ENCODE results near the gene LYRM4. TPM values are rescaled to one million over a fixed set of nuclear protein-coding genes. Genes with fewer than 3 reads are reported as not detected.

Gene LYRM4
- polyA plus RNA-seq, 1 donor from 2014 or later = 29.3 TPM

DNA sequence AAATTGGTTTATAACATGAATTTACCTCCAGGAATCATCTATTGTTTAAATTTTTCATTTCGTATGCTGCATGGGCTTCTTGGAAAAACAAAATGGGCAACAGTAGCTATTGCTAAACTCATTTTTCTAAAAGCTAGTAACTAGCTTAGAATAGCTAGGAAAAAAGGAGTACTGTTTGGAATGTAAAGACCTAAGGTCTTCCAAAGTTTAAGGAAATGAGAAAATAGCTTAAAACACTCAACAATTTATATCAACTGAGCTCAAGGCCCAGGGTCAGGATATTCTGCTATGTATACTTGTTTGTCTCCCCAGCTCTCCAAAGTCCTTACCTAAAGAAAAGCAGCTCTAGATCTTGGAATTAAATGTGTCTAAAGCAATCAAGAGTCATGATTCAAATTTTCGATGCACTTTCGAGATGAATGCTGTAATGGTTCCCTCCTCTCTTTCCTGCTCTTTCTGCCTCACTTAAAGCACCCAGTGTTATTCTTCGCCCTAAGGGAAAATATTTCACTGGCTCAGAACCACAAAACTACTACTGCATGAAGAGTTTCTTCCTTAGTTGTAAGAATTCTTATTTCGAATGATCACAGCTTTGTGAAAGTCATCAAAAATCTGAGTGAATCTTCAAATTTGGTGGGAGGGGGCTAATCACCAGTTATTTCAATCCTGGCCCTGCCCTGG is 41.6 kb downstream of the LYRM4 start:
- no peaks in the 10 kb centered on the region for H3K9me2 ChIP-seq (ENCODE audit: insufficient read depth, low read length)
- H3K36me3 ChIP-seq (ENCODE audit: insufficient read depth, low read length) = no peaks in the 10 kb centered on the region
- no peaks in the 10 kb centered on the region for H3K9me3 ChIP-seq (ENCODE audit: low read length)
- H4K20me1 ChIP-seq (ENCODE audit: insufficient read depth) = no peaks in the 10 kb centered on the region
- no peak for TF ChIP-seq RAD21 (conservative IDR thresholded peaks at IDR 0.05)
- TF ChIP-seq EZH2 (IDR thresholded peaks at IDR 0.05; ENCODE audit: borderline replicate concordance, insufficient read depth, low read length, poor library complexity, severe bottlenecking) = no peak
- no peak for TF ChIP-seq MXI1 (conservative IDR thresholded peaks at IDR 0.05; ENCODE audit: poor library complexity, severe bottlenecking)
- no peak for TF ChIP-seq TAF1 (IDR thresholded peaks at IDR 0.05; ENCODE audit: low read depth)
- TF ChIP-seq SMC3 (conservative IDR thresholded peaks at IDR 0.05; ENCODE audit: poor library complexity) = no peak
- no peaks in the 10 kb centered on the region for H3K79me2 ChIP-seq (replicated peaks; ENCODE audit: insufficient read depth, low read length)
- no peak overlapping the region for H2AFZ ChIP-seq (ENCODE audit: low read depth, low read length)
- no peak overlapping the region for H3K27ac ChIP-seq (ENCODE audit: low read length)
- no peak overlapping the region for H3K9ac ChIP-seq (ENCODE audit: low read length)
- H3F3A ChIP-seq (ENCODE audit: insufficient read depth, low read length, poor library complexity, severe bottlenecking) = no peaks in the 10 kb centered on the region
- no peak overlapping the region for H3K4me3 ChIP-seq (ENCODE audit: low read length)
- no peaks in the 10 kb centered on the region for H3K27me3 ChIP-seq (ENCODE audit: insufficient read depth, low read depth, low read length)
- H3K4me2 ChIP-seq (ENCODE audit: low read length) = no peak overlapping the region

DNA sequence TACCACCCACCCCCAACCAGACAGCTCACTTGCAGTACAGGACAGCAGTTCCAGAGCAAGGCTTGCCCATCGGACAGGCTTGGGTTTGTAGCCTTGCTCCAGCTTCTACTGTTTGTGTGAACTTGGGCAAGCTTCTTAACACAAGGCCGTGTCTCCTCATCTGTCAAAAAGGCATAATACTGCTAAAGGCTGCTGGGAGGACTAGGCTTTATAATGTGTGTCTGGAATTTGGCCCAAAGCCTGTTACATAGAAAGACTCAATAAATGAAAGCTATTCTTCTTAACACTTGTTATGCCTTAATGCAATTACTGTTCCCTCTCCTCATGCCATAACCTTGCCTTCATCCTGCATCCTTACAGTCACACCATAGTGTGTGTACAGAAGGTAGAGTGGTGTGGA is 43.4 kb downstream of the LYRM4 start:
- Histone ChIP-seq H3K79me2 (replicated peaks; ENCODE audit: insufficient read depth, low read length) (no peaks in the 10 kb centered on the region), H3K4me2 (ENCODE audit: low read length) (no peak overlapping the region), H3K27ac (ENCODE audit: low read length) (no peak overlapping the region), H3K36me3 (ENCODE audit: insufficient read depth, low read length) (no peaks in the 10 kb centered on the region), H3K9ac (ENCODE audit: low read length) (no peak overlapping the region), H3K27me3 (ENCODE audit: insufficient read depth, low read depth, low read length) (no peaks in the 10 kb centered on the region), H3F3A (ENCODE audit: insufficient read depth, low read length, poor library complexity, severe bottlenecking) (no peaks in the 10 kb centered on the region), H4K20me1 (ENCODE audit: insufficient read depth) (no peaks in the 10 kb centered on the region), H2AFZ (ENCODE audit: low read depth, low read length) (no peak overlapping the region), H3K9me3 (ENCODE audit: low read length) (no peaks in the 10 kb centered on the region), H3K9me2 (ENCODE audit: insufficient read depth, low read length) (no peaks in the 10 kb centered on the region), H3K4me3 (ENCODE audit: low read length) (no peak overlapping the region)
- no peak for TF ChIP-seq MXI1 (conservative IDR thresholded peaks at IDR 0.05; ENCODE audit: poor library complexity, severe bottlenecking)
- TF ChIP-seq EZH2 (IDR thresholded peaks at IDR 0.05; ENCODE audit: borderline replicate concordance, insufficient read depth, low read length, poor library complexity, severe bottlenecking) = no peak
- TF ChIP-seq POLR2AphosphoS5 (IDR thresholded peaks at IDR 0.05) = no peak
- no peak for TF ChIP-seq RAD21 (conservative IDR thresholded peaks at IDR 0.05)
- TF ChIP-seq, protein P1, sequence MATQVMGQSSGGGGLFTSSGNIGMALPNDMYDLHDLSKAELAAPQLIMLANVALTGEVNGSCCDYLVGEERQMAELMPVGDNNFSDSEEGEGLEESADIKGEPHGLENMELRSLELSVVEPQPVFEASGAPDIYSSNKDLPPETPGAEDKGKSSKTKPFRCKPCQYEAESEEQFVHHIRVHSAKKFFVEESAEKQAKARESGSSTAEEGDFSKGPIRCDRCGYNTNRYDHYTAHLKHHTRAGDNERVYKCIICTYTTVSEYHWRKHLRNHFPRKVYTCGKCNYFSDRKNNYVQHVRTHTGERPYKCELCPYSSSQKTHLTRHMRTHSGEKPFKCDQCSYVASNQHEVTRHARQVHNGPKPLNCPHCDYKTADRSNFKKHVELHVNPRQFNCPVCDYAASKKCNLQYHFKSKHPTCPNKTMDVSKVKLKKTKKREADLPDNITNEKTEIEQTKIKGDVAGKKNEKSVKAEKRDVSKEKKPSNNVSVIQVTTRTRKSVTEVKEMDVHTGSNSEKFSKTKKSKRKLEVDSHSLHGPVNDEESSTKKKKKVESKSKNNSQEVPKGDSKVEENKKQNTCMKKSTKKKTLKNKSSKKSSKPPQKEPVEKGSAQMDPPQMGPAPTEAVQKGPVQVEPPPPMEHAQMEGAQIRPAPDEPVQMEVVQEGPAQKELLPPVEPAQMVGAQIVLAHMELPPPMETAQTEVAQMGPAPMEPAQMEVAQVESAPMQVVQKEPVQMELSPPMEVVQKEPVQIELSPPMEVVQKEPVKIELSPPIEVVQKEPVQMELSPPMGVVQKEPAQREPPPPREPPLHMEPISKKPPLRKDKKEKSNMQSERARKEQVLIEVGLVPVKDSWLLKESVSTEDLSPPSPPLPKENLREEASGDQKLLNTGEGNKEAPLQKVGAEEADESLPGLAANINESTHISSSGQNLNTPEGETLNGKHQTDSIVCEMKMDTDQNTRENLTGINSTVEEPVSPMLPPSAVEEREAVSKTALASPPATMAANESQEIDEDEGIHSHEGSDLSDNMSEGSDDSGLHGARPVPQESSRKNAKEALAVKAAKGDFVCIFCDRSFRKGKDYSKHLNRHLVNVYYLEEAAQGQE (IDR thresholded peaks at IDR 0.05; ENCODE audit: borderline replicate concordance) = no peak
- no peak for TF ChIP-seq EP300 (conservative IDR thresholded peaks at IDR 0.05; ENCODE audit: poor library complexity, severe bottlenecking)
- no peak for TF ChIP-seq SMC3 (conservative IDR thresholded peaks at IDR 0.05; ENCODE audit: poor library complexity)
- no peak for TF ChIP-seq TAF1 (IDR thresholded peaks at IDR 0.05; ENCODE audit: low read depth)
- TF ChIP-seq, protein P2, sequence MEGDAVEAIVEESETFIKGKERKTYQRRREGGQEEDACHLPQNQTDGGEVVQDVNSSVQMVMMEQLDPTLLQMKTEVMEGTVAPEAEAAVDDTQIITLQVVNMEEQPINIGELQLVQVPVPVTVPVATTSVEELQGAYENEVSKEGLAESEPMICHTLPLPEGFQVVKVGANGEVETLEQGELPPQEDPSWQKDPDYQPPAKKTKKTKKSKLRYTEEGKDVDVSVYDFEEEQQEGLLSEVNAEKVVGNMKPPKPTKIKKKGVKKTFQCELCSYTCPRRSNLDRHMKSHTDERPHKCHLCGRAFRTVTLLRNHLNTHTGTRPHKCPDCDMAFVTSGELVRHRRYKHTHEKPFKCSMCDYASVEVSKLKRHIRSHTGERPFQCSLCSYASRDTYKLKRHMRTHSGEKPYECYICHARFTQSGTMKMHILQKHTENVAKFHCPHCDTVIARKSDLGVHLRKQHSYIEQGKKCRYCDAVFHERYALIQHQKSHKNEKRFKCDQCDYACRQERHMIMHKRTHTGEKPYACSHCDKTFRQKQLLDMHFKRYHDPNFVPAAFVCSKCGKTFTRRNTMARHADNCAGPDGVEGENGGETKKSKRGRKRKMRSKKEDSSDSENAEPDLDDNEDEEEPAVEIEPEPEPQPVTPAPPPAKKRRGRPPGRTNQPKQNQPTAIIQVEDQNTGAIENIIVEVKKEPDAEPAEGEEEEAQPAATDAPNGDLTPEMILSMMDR (IDR thresholded peaks at IDR 0.05; ENCODE audit: poor library complexity, severe bottlenecking) = no peak

All from neural cell (in vitro differentiated cells).